HG03565 (cell line): ENCODE measurements around the gene PDE4D.

Source experiments
- ATAC-seq: cut with Tn5 transposase; IDR thresholded peaks from one replicate; pipeline ENCODE4 v1.9.1; 2021; ENCODE audit warnings: mild to moderate bottlenecking, moderate library complexity; ENCODE audit not compliant: unreplicated experiment

PDE4D gene

GRCh38 chr5:59351076-59351794 is 542.3 kb downstream of the PDE4D start:
- no peak for ATAC-seq

- no peak for ATAC-seq
These were observed 545.3 kb downstream of the PDE4D start for GRCh38 chr5:59348189-59348588.

- no peak for ATAC-seq
These were observed 546.5 kb downstream of the PDE4D start for GRCh38 chr5:59346982-59347381.

DNA sequence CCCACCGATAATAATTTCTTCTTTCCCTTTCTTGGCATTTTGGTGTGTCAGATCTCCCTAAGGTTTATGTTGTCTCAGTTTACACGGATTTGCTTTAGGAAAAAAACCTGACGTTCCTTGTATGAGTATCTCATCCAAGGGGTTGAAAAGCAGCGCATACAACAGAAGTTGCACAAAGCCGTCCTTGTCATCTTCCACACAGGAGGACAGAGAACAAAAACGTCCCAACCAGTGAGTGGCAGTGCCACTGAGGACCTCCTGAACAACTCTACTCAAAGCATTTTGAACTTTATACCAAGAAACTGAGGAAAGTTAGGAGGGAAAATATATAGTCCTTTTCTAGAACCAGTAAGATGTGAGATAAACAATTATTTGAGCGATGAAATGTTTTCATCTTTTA is 547.0 kb downstream of the PDE4D start:
- no peak for ATAC-seq

DNA sequence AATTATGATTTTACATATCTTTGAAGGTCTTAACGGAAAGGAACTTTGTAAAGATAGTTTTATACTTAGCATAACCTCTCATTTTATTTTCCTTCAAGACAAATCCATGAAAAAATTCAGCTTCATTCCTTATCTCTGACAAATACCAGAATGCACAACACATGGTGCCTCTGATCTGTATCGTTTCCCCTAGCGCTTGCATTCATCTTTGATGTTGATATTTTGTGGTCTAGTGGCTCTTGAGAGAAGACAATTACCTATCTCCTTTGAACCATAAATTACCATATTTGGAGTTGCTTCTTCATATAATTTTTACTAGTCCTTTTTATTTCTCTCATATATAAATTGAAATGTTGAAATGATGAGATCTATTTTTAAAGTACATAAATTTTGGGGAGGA is 551.3 kb downstream of the PDE4D start:
- no peak for ATAC-seq

GRCh38 chr5:59341760-59342159 is 551.8 kb downstream of the PDE4D start:
- ATAC-seq, result no peak

DNA sequence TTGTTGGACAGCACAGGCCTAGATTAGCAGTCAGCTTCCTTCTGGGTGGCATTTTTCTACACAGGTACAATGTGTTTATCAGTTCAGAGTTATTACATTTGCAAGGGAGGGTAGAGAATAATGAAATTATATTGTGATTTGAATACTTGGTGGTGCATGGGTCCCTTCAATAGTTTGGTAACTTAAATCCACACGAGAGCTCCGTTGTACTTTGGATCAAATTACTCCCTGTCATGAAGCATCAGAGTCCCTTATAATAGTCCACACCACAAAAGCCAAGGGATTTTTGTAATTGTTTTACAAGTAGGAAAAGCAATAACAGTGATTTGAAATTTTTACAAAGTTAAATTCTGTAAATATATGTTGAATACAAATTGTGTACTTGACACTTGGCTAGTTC is 552.4 kb downstream of the PDE4D start:
- no peak for ATAC-seq

DNA sequence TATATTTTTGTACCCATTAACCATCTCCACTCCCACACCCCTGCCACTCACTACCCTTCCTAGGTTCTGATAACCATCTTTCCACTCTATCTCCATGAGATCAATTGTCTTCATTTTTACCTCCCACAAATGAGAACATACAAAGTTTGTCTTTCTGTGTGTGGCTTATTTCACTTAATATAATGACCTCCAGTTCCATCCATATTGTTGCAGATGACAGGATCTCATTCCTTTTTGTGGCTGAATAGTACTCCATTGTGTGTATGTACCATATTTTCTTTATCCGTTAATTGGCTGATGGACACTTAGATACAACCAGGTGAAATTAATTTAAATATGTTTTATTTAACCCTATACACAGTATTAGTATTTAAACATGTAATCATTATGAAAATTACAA is 552.9 kb downstream of the PDE4D start:
- no peak for ATAC-seq

DNA sequence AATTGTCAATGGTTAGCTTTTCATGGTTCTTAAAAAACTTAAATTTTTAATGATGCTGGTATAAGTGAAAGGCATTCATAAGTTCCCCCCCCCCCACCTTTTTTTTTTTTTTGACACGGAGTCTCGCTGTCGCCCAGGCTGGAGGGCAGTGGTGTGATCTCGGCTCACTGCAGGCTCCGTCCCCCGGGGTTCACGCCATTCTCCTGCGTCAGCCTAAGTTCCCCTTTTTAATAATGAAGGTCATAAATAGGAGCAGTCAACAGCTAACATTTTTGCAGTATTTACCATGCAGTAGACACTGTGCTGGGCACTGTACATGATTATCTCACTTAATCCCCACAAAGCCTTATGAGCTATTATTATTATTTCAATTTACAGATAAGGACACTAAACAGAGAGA is 556.3 kb downstream of the PDE4D start:
- ATAC-seq, result no peak

DNA sequence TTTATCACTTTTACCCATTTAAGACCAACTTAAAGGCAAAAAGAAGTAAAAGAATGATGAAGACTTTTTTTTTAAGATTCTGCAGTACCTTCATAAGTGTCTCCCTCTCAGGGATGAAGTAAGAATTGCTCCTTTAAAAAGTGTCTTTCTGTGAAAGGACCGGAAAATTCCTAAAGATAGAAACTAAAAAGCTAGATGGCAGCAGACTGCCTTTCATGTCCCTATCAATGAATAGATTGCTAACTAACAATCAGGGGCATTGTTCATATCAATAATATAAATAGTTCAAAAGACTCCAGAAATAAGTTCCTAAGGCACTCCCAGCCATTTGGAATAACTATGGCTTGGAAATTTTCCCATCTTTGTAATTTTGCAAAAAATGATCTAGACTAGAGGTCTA is 558.0 kb downstream of the PDE4D start:
- no peak for ATAC-seq

- ATAC-seq, result no peak
These were observed 560.1 kb downstream of the PDE4D start for GRCh38 chr5:59333416-59333815.

DNA sequence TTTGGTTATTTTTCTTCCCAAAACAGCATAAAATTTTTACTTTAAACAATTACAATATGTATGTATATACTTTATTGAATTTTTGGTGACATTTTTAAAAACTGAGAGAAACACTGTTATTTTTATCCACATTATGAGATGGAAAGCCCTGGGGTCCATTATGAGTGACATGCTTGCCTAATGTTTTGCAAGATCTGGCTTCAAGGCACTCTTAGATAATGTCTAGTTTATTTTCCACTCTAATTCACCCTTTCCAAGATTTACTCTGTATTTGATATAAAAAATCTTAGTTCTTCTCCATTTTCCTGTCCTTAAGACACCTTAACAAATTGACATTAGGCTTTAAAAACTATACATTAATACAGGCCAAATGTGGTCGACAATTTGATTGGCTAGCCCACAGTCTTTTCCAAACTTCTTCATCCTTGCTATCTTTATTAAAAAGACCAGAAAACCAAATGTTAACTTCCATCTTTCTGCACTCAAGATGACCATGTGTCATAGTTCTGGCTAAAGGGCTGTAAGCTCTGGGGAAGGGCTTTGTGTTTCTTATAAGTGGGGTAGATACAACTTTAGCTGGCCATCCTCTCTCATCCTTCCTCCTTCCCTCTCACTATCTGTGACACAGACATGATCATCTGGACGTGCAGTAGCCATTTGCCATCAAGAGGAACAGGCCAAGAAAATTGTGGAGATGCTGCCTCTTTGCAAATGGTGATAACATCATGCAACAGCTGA is 561.1 kb downstream of the PDE4D start:
- ATAC-seq, result no peak

DNA sequence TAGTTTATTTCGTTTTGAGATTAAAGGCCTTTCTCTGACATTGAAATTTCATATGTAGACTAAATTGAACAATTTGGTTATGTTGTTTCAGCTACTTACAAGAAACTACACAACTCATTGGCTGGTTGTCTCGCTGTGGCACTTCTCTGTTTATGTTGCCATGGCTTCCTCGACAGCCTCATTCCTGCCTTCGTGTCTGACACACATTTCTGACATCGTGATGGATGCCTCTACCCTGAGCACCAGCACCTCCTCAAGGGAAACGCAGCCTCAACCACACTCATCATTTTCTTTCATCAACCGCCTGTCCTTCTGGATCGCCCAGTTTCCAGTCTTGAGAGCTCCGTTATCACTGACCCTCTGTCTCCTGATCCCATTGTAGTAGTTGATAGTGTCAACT is 562.8 kb downstream of the PDE4D start:
- no peak for ATAC-seq

- no peak for ATAC-seq
These were observed 564.7 kb downstream of the PDE4D start for GRCh38 chr5:59328709-59329296.

GRCh38 chr5:59327191-59327980 is 566.1 kb downstream of the PDE4D start:
- no peak for ATAC-seq

GRCh38 chr5:59326596-59326995 is 566.9 kb downstream of the PDE4D start:
- no peak for ATAC-seq

DNA sequence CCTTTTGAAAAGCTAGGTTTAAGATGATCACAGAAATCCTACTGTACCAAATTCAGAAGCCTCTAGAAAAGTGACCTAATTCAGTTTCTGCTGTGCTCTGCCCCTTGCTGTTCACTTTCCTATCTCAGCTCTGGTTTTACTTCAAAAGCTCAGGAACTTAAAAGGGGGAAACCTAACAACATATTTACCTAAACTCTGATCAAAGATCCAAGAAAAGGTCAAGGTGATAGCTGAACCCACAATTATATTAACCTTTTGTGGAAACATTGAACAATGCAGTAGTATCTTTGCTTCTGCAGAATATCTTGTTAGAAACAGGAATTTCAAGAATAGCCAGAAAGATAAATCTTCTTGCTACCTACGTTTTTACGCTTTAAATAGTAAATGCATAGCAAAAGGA is 568.5 kb downstream of the PDE4D start:
- ATAC-seq, result no peak

GRCh38 chr5:59322894-59323293 is 570.6 kb downstream of the PDE4D start:
- no peak for ATAC-seq

DNA sequence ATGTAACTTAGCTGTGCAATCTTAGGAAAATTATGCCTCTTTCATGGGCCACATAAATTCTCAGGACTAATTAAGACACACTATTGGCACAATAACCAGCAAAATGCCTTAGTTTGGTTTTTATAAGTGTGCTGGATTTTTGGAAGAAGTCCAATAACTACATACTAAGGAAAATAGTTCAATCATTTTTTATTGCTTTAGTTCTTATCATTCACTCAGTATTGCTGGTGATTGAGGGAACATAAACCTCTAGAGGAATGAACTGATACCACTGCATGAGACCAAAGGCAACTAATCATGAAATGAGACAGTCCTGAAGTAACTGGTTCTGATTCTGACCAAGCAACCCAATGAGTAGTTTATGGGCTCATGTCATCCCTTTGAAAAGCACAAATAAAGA is 571.5 kb downstream of the PDE4D start:
- no peak for ATAC-seq

- no peak for ATAC-seq
These were observed 571.9 kb downstream of the PDE4D start for GRCh38 chr5:59321642-59322041.

DNA sequence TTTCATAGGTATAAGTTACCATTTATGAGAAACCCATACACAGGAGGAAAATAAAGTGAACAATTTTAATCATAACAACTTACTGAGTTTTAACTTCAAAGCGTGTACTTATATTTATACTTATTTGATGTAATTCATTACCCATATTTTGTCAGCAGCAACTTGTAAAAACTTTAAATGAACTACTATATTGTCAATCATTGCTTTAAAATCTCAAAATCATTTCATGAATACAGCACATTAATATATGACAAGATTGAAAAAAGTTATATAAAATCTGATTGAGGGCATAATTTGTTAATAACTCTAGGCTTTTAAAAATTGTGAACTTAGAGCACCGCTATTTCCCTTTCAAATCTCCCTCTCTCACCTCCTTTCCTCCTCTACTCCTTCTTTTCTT is 573.1 kb downstream of the PDE4D start:
- ATAC-seq, result no peak
